ENCODE results near the gene P2RX4. TPM values are rescaled to one million over a fixed set of nuclear protein-coding genes. Genes with fewer than 3 reads are reported as not detected.

The P2RX4 gene
- polyA plus RNA-seq, 3 donors: 61.8 to 87.7 (median 74.7) TPM

DNA sequence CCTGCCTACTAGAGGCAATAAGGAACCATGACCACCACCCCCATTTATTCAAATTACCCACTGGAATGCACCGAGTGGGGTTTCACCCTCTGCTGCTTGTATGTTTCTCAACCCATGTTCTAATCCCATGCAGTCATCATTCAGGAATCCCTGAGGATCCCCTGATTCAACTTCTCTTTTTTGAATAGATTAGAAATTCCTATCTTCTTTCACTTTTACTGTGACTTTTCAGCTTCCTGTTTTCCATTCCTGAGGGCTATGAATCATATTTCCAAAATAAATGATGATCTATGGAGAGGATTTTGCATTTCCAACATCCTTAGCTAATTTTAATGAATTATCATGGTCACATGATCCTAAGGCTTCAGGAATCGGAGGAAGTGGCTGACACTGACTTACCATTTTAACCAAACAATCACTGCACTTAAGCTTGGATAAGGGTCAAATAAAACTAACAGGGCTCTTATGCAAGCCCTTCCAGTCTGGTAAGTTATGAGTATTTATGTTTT lies 19.4 kb upstream of the P2RX4 start:
- H4K20me1 ChIP-seq (ENCODE audit: insufficient read depth, low read length): no peaks in the 10 kb centered on the region
- intact Hi-C loops (cut with micrococcal nuclease): loop anchor here (1.0 to 5.0 kb wide), 2 partner anchors 43 to 46 kb away; no protein-coding TSS in a partner anchor
- no peak overlapping the region for H2AFZ ChIP-seq (ENCODE audit: insufficient read depth, low read depth, low read length, poor library complexity, severe bottlenecking)
- Mint-ChIP-seq H3K4me3 (peak overlapping the region in 1 of 2 donors; percentile 18), H3K27me3 (ENCODE audit: low read depth in 3 of 3) (peaks cover 0 to 6% (median 0%) of the 10 kb centered on the region in 3 donors), H3K36me3 (peaks cover 18 to 19% of the 10 kb centered on the region in 2 donors), H3K9me3 (no peaks in the 10 kb centered on the region), H3K4me1 (peaks cover 35% of the 10 kb centered on the region), H3K27ac (peak overlapping the region; percentile 77 to 94 (median 88))
- H3K79me2 ChIP-seq (ENCODE audit: insufficient read depth, low read length): peaks cover 4% of the 10 kb centered on the region
- no peaks in the 10 kb centered on the region for H3K27me3 ChIP-seq (ENCODE audit: control insufficient read depth in 2 of 2, insufficient read depth in 2 of 2, low read length in 2 of 2)
- H3K27ac ChIP-seq (ENCODE audit: low read depth in 1 of 2, low read length in 2 of 2): peak overlapping the region; percentile 60 to 67
- no peak for TF ChIP-seq CTCF (IDR thresholded peaks at IDR 0.05)
- H3K4me1 ChIP-seq (ENCODE audit: control insufficient read depth in 1 of 2, insufficient read depth in 2 of 2, low read length in 2 of 2): peaks cover 26 to 29% of the 10 kb centered on the region in 2 donors
- no peaks in the 10 kb centered on the region for H3K9me3 ChIP-seq (replicated peaks in 1 of 2; ENCODE audit: control insufficient read depth in 1 of 2, insufficient read depth in 1 of 2, low read length in 2 of 2)
- DNase-seq: peak; percentile 89 to 98 (median 90)
- no peak overlapping the region for H3K9ac ChIP-seq (ENCODE audit: insufficient read depth, low read length, poor library complexity, severe bottlenecking)
- peaks cover 4 to 16% of the 10 kb centered on the region in 2 donors for H3K36me3 ChIP-seq (replicated peaks in 1 of 2; ENCODE audit: control insufficient read depth in 1 of 2, insufficient read depth in 2 of 2, low read length in 2 of 2)
- H3K4me2 ChIP-seq (replicated peaks; ENCODE audit: extremely low read depth, low read length, poor library complexity, severe bottlenecking): peak overlapping the region; percentile 8
- WGBS (ENCODE audit: insufficient coverage): 0% methylated on average over 1 of the region's 2 CpGs
- peak overlapping the region in 1 of 3 experiments; percentile 1 for H3K4me3 ChIP-seq (replicated peaks in 1 of 3; ENCODE audit: low read depth in 2 of 3, low read length in 3 of 3)

DNA sequence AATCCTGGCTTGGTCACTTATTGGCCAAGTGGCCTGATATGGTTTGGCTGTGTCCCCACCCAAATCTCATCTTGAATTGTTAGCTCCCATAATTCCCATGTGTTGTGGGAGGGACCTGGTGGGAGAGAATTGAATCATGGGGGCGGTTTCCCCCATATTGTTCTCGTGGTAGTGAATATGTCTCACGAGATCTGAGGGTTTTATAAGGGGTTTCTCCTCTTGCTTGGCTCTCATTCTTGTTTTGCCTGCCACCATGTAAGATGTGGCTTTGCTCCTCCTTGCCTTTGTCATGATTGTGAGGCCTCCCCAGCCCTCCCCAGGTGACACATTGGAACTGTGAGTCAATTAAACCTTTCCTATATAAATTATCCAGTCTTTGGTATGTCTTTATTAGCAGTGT lies 18.8 kb upstream of the P2RX4 start:
- intact Hi-C loops (cut with micrococcal nuclease): loop anchor here in 1 of 2 donors (5.0 kb wide), 1 partner anchor 44 kb away; no protein-coding TSS in a partner anchor
- TF ChIP-seq CTCF (IDR thresholded peaks at IDR 0.05): no peak

More for the DNA sequence above, 18.8 kb upstream of the P2RX4 start:
- Histone ChIP-seq H3K4me3 (replicated peaks in 1 of 3; ENCODE audit: low read depth in 2 of 3, low read length in 3 of 3) (peak overlapping the region in 1 of 3 experiments; percentile 1), H3K36me3 (replicated peaks in 1 of 2; ENCODE audit: control insufficient read depth in 1 of 2, insufficient read depth in 2 of 2, low read length in 2 of 2) (peaks cover 4 to 13% of the 10 kb centered on the region in 2 donors), H3K27me3 (ENCODE audit: control insufficient read depth in 2 of 2, insufficient read depth in 2 of 2, low read length in 2 of 2) (no peaks in the 10 kb centered on the region), H3K4me2 (replicated peaks; ENCODE audit: extremely low read depth, low read length, poor library complexity, severe bottlenecking) (peak overlapping the region; percentile 8), H2AFZ (ENCODE audit: insufficient read depth, low read depth, low read length, poor library complexity, severe bottlenecking) (no peak overlapping the region), H3K79me2 (ENCODE audit: insufficient read depth, low read length) (peaks cover 2% of the 10 kb centered on the region), H4K20me1 (ENCODE audit: insufficient read depth, low read length) (no peaks in the 10 kb centered on the region), H3K9ac (ENCODE audit: insufficient read depth, low read length, poor library complexity, severe bottlenecking) (no peak overlapping the region), H3K9me3 (replicated peaks in 1 of 2; ENCODE audit: control insufficient read depth in 1 of 2, insufficient read depth in 1 of 2, low read length in 2 of 2) (no peaks in the 10 kb centered on the region), H3K4me1 (ENCODE audit: control insufficient read depth in 1 of 2, insufficient read depth in 2 of 2, low read length in 2 of 2) (peaks cover 21 to 29% of the 10 kb centered on the region in 2 donors), H3K27ac (ENCODE audit: low read depth in 1 of 2, low read length in 2 of 2) (peak overlapping the region; percentile 26 to 64)
- no CpG with 5 or more reads among the region's 3 CpGs for WGBS (ENCODE audit: insufficient coverage)
- Mint-ChIP-seq H3K9me3 (no peaks in the 10 kb centered on the region), H3K27ac (peak overlapping the region; percentile 77 to 94 (median 88)), H3K4me3 (no peak overlapping the region), H3K4me1 (peaks cover 30% of the 10 kb centered on the region), H3K27me3 (ENCODE audit: low read depth in 3 of 3) (peaks cover 0 to 6% (median 0%) of the 10 kb centered on the region in 3 donors), H3K36me3 (peaks cover 14 to 16% of the 10 kb centered on the region in 2 donors)
- DNase-seq: peak in 1 of 3 donors; percentile 24
